Spleen (tissue), 11 donors: ENCODE results near the gene OPRD1. TPM values are rescaled to one million over a fixed set of nuclear protein-coding genes. Genes with fewer than 3 reads are reported as not detected.

ENCODE experiments used
- DNase-seq: peaks from one replicate; pipeline ENCODE4 v3.0.0-alpha.2; 2020
- H3K27ac ChIP-seq, 8 donors: fragments of 200-600 bp; sonication (generic) in 7 of 8; 1 replicate in 4 of 8; 2 replicates in 4 of 8; pipeline versions ENCODE4 v1.5.0 to v1.8.0; 2016 to 2021; ENCODE audit warnings: inconsistent platforms in 4 of 8, mild to moderate bottlenecking in 4 of 8, moderate library complexity in 1 of 8
- H3K27me3 ChIP-seq, 7 donors: fragments of 200-600 bp; sonication (generic) in 6 of 7; replicated peaks in 1 of 7; 1 replicate in 4 of 7; 2 replicates in 3 of 7; pipeline versions ENCODE4 v1.5.0 to v1.8.0; 2016 to 2021; ENCODE audit warnings: inconsistent platforms in 3 of 7, mild to moderate bottlenecking in 1 of 7
- H3K36me3 ChIP-seq, 6 donors: fragments of 200-600 bp; sonication (generic) in 5 of 6; 1 replicate in 4 of 6; 2 replicates in 2 of 6; pipeline versions ENCODE4 v1.5.0 to v1.8.0; 2016 to 2021; ENCODE audit warnings: inconsistent platforms in 2 of 6
- H3K4me1 ChIP-seq, 6 donors: fragments of 200-600 bp; sonication (generic) in 5 of 6; 1 replicate in 3 of 6; 2 replicates in 3 of 6; pipeline versions ENCODE4 v1.5.0 to v1.8.0; 2016 to 2021; ENCODE audit warnings: inconsistent platforms in 3 of 6
- H3K4me3 ChIP-seq, 8 donors: fragments of 200-600 bp; sonication (generic) in 7 of 8; 1 replicate in 4 of 8; 2 replicates in 4 of 8; pipeline versions ENCODE4 v1.5.0 to v1.8.0; 2016 to 2021; ENCODE audit warnings: inconsistent platforms in 4 of 8, mild to moderate bottlenecking in 4 of 8, moderate library complexity in 2 of 8
- H3K9me3 ChIP-seq, 8 donors: fragments of 200-600 bp; sonication (generic) in 7 of 8; 1 replicate in 4 of 8; 2 replicates in 4 of 8; pipeline versions ENCODE4 v1.5.0 to v1.8.0; 2016 to 2021; ENCODE audit warnings: inconsistent platforms in 4 of 8
- POLR2A ChIP-seq, 3 donors: fragments of 450-650 bp; IDR thresholded peaks; one replicate each; pipeline ENCODE4 v1.5.1; 2017; ENCODE audit warnings: antibody characterized with exemption in 3 of 3, mild to moderate bottlenecking in 1 of 3
- POLR2AphosphoS5 ChIP-seq, 3 donors: sonication (generic); formaldehyde crosslinking; IDR thresholded peaks; one replicate each; pipeline ENCODE4 v1.5.1; 2017; ENCODE audit warnings: antibody characterized with exemption in 3 of 3
- WGBS, 5 donors: extraction: QIAGEN DNeasy Blood & Tissue Kit in 3 of 5; methylation state at CpG; one replicate each; pipeline versions ENCODE4 v1.1.5 to v1.1.7; 2013 to 2018; 5-methylcytosine and 5-hydroxymethylcytosine counted together
- intact Hi-C: fragments of 100-400 bp; cut with DNase I; formaldehyde crosslinking; loops from one replicate; pipeline ENCODE4 v1.15.0; 2023; ENCODE audit warnings: low total_unique reads
- polyA plus RNA-seq, 3 donors: library from polyadenylated mRNA; stranded (reverse); fragments of 200-250 nt; gene quantifications; one replicate each; pipeline ENCODE4 v1.2.1, GENCODE V29; 2013
- total RNA-seq, 7 donors: library from RNA; depleted of rRNA in 3 of 7; stranded (reverse); fragments of >200 nt in 3 of 7; fragmentation: NEBNext Ultra II Directional in 4 of 7; extraction: Animal tissue kit (Norgen Biotek cat#: 25700) in 4 of 7; gene quantifications; one replicate each; pipeline versions ENCODE4 v1.1.0 to v1.2.1, GENCODE V29; 2016 to 2021
- TF ChIP-seq, protein P1 (sequence below), 11 experiments: fragments of 200-600 bp in 7 of 11; fragments of 450-650 bp in 4 of 11; sonication (generic) in 4 of 11; IDR thresholded peaks in 8 of 11; conservative IDR thresholded peaks in 3 of 11; 1 replicate in 7 of 11; 2 replicates in 4 of 11; pipeline versions ENCODE4 v1.4.0 to v1.8.0; 2016 to 2021; ENCODE audit warnings: antibody characterized with exemption in 11 of 11, inconsistent platforms in 4 of 11, mild to moderate bottlenecking in 1 of 11
- donor health status: healthy with polysubstance abuse.
- donor health status: DM: no; HTN: no; CAD: no; lungs with moderate emphysema.
- donor health status: DM: no; HTN: no; CAD: no.
- donor health status: Bipolar disorder and iron deficiency.
- donor health status: healthy.
- donor health status: DM: no; HTN: no; CAD: no.
- donor health status: DM: yes; HTN: yes; CAD: no.

The OPRD1 gene
- total and polyA plus RNA-seq, 10 donors: not detected

DNA sequence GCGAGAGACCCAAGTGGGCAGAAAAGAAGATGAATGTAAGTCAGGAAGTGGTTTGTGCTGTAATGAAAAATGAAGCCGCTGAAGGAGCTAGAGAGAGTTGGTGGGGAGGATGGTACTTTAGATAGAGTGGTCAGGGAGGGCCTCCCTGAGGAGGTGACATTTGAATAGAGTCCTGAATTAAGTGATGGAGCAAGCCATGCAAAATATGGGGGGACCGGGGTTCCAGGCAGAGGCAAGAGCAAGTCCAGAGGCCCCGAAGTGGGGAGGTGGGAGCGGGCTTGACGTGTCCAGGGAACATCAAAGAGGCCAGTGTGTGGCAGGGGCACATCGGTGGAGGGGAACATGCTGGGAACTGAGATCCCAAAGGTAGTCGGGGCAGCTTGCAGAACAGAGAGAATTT is 43.1 kb downstream of the OPRD1 start:
- Histone ChIP-seq H3K4me3 (no peak overlapping the region), H3K4me1 (peaks cover 0 to 3% (median 0%) of the 10 kb centered on the region in 6 donors), H3K27me3 (peaks cover 0 to 30% (median 0%) of the 10 kb centered on the region in 7 donors), H3K27ac (no peak overlapping the region), H3K9me3 (no peaks in the 10 kb centered on the region), H3K36me3 (no peaks in the 10 kb centered on the region)
- DNase-seq: no peak
- TF ChIP-seq POLR2A (IDR thresholded peaks at IDR 0.05): no peak
- no peak for TF ChIP-seq POLR2AphosphoS5 (IDR thresholded peaks at IDR 0.05)
- TF ChIP-seq, protein P1, sequence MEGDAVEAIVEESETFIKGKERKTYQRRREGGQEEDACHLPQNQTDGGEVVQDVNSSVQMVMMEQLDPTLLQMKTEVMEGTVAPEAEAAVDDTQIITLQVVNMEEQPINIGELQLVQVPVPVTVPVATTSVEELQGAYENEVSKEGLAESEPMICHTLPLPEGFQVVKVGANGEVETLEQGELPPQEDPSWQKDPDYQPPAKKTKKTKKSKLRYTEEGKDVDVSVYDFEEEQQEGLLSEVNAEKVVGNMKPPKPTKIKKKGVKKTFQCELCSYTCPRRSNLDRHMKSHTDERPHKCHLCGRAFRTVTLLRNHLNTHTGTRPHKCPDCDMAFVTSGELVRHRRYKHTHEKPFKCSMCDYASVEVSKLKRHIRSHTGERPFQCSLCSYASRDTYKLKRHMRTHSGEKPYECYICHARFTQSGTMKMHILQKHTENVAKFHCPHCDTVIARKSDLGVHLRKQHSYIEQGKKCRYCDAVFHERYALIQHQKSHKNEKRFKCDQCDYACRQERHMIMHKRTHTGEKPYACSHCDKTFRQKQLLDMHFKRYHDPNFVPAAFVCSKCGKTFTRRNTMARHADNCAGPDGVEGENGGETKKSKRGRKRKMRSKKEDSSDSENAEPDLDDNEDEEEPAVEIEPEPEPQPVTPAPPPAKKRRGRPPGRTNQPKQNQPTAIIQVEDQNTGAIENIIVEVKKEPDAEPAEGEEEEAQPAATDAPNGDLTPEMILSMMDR (IDR thresholded peaks at IDR 0.05 in 8 of 11, conservative IDR thresholded peaks at IDR 0.05 in 3 of 11): no peak
- intact Hi-C loops: no loop called here
- 56 to 68% (median 61%) methylated on average over 8 of the region's 8 CpGs for WGBS, 5 donors

DNA sequence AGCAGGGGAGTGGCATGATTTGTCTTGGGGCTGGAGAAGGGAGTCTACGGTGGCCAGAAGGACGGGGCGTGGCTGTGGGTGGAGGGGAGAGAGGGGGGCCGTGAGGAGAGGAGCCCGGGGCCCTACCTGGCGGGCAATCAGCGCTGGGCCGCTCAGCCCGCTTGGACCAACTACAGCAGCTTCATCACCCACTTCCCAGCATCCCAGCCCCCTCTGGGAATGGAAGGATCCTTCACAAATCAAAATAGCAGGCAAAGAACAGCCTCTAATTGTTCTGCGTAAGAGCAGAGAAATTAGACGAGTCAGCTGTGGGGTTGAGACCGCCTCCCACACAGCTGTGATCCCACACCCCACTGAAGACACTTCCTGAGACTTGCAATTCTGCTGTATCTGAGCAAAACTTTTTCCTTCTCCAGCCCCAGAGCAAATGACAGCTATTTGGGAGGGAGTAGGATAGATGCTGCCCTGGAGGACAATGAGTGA is 43.5 kb downstream of the OPRD1 start:
- H3K9me3 ChIP-seq: no peaks in the 10 kb centered on the region
- peaks cover 0 to 30% (median 0%) of the 10 kb centered on the region in 7 donors for H3K27me3 ChIP-seq
- TF ChIP-seq POLR2A (IDR thresholded peaks at IDR 0.05) (no peak), POLR2AphosphoS5 (IDR thresholded peaks at IDR 0.05) (no peak)
- TF ChIP-seq, protein P1 (IDR thresholded peaks at IDR 0.05 in 8 of 11, conservative IDR thresholded peaks at IDR 0.05 in 3 of 11): no peak
- H3K27ac ChIP-seq: no peak overlapping the region
- intact Hi-C loops: no loop called here
- 30 to 45% (median 43%) methylated on average over 7 to 12 of the region's 12 CpGs for WGBS, 5 donors
- H3K4me1 ChIP-seq: peaks cover 0 to 3% (median 0%) of the 10 kb centered on the region in 6 donors
- H3K36me3 ChIP-seq: no peaks in the 10 kb centered on the region
- no peak overlapping the region for H3K4me3 ChIP-seq
- DNase-seq: no peak

DNA sequence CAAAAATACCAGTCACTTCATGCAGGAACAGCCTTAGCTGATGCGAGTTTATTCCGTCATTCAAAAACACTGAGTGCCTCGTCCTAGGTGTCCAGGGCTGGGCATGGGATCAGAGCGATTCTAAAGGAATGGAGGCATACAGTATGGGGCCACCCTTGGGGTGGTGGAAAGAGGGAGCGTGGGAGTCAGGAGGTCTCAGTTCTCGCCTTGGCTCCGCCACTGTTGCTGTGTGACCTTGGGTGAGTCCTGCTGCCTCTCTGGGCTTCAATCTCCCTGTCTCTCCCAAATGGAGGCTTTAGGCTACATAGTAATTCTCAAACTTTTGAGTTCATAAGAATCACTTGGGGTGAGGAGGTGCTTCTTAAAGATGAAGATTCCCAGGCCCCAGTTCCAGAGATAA is 44.0 kb downstream of the OPRD1 start:
- Histone ChIP-seq H3K4me3 (no peak overlapping the region), H3K36me3 (no peaks in the 10 kb centered on the region), H3K4me1 (peaks cover 0 to 3% (median 0%) of the 10 kb centered on the region in 6 donors), H3K9me3 (no peaks in the 10 kb centered on the region), H3K27ac (no peak overlapping the region), H3K27me3 (peaks cover 0 to 30% (median 0%) of the 10 kb centered on the region in 7 donors)
- WGBS, 5 donors: 80 to 90% (median 86%) methylated on average over 7 of the region's 7 CpGs
- TF ChIP-seq, protein P1 (IDR thresholded peaks at IDR 0.05 in 8 of 11, conservative IDR thresholded peaks at IDR 0.05 in 3 of 11): no peak
- TF ChIP-seq POLR2AphosphoS5 (IDR thresholded peaks at IDR 0.05) (no peak), POLR2A (IDR thresholded peaks at IDR 0.05) (no peak)
- no peak for DNase-seq
- intact Hi-C loops: no loop called here

DNA sequence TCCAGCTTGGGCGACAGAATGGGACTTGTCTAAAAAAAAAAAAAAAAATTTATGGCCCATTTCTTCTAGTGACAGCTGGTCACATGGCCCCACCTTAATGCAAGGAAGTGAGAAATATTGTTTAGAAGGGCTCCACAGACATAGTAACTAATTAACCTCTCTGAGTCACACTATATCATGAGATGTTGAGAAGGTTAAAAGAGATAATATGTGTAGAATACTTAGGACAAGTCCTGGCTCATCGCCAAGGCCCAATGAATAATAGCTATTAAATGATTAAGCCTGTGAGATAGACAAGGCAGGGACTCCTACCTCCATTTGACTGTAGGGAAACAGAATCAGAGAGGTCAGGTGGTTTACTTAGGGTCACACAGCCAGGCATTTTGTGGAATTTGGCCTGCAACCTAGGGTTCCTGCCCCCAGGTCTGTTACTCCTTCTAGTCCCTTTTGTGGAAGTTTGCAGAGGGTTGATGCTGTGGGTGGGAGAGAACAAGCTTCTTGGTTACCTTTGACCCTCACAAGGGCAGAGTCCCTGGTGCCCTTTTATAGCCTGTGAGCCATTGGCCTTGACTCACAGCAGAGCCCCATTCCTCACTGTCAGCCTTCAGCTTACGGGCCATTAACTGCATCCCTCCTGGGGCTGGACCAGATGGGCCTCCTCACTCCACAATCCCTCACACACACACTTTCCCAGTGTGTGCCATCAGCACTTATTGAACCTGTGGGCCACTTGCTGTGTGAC is 48.5 kb downstream of the OPRD1 start:
- peaks cover 0 to 10% (median 0%) of the 10 kb centered on the region in 7 donors for H3K27me3 ChIP-seq
- no peak for DNase-seq
- H3K4me3 ChIP-seq: no peak overlapping the region
- no peak for TF ChIP-seq POLR2A (IDR thresholded peaks at IDR 0.05)
- H3K27ac ChIP-seq: no peak overlapping the region
- no peaks in the 10 kb centered on the region for H3K36me3 ChIP-seq
- peaks cover 0 to 2% (median 0%) of the 10 kb centered on the region in 6 donors for H3K4me1 ChIP-seq
- intact Hi-C loops: no loop called here
- H3K9me3 ChIP-seq: no peaks in the 10 kb centered on the region
- 78 to 92% (median 89%) methylated on average over 3 of the region's 3 CpGs for WGBS, 5 donors
